Activated CD8-positive, alpha-beta memory T cell treated with anti-CD3 and anti-CD28 coated beads for 48 hours (primary cell): ENCODE measurements around the gene DNAH17.
A peak's percentile ranks its signal among the peaks of the same experiment; 100 is the strongest.

Experiments
- DNase-seq, 3 experiments: peaks; one replicate each; pipeline ENCODE4 v3.0.0-alpha.2; 2020; ENCODE audit warnings: low read depth in 2 of 3, low spot score in 2 of 3

Gene DNAH17

GRCh38 chr17:78378225-78379130 is 198.7 kb downstream of the DNAH17 start, which contains the start of gene PGS1:
TSS of gene PGS1 (plus strand) at chr17:78378649. CDS start at chr17:78378666, 17 bp downstream.
- peak in 2 of 3 experiments; percentile 69 to 83 for DNase-seq

GRCh38 chr17:78377858-78378224 is 199.4 kb downstream of the DNAH17 start:
- no peak for DNase-seq

GRCh38 chr17:78376161-78376560 is 201.0 kb downstream of the DNAH17 start:
- DNase-seq: no peak

- no peak for DNase-seq
Observed at GRCh38 chr17:78375401-78376151, 201.6 kb downstream of the DNAH17 start.

GRCh38 chr17:78374631-78375274 is 202.4 kb downstream of the DNAH17 start:
- DNase-seq: no peak

- no peak for DNase-seq
Observed at GRCh38 chr17:78374189-78374588, 203.0 kb downstream of the DNAH17 start.
